8988T (cell line): ENCODE measurements around the gene CAB39.
"Not testable (repeated sequence)": the region's sequence is repeated elsewhere in the genome, so short reads cannot be mapped to it uniquely, and the experiment has no call there.

ENCODE experiments used
- DNase-seq: peaks from one replicate; pipeline ENCODE4 v3.0.0; 2011

Gene CAB39

DNA sequence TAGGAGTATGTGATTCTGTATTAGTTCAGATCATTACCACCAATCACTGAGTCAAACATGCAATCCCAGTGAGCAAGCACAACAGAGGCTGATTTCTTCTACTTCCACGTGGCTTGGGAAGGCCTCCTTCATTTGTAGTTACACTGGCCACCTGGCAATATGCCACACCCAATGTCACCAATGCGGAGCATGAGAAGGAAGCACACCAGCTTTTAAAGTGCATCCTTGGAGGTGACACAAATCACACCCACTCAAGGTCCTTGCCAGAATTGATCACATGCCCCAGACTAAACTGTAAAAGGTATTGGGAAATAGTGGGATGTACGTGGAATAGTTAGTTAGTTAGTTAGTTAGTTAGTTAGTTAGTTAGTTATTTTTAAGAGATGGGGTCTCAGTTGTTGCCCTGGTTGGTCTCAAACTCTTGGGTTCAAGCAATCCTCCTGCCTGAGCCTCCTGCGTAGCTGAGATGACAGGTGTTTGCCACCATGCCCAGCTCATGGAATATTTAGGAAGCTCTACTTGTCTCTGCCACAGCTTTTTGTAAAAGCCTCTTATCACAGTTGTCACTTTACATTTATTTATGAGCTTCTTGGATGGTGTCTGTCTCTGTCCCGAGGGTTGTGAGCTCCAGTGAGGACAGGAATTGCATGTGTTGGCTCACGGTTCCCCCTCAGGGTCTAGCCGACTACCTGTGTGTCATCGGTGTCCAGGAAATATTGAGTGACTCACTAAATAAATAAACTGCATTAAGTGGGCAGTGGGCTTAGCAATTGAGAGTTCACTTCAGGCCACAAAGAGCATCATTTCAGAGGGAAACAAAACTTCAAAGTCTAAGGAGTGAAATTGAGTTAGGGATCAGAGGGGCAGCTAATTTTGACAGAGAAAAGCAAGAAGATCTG is 28.1 kb upstream of the CAB39 start:
- peak; percentile 41 for DNase-seq

- DNase-seq = no peak
Observed at GRCh38 chr2:230685178-230685577, 27.5 kb upstream of the CAB39 start.

- DNase-seq = no peak
Observed at GRCh38 chr2:230687498-230687897, 25.1 kb upstream of the CAB39 start.

DNA sequence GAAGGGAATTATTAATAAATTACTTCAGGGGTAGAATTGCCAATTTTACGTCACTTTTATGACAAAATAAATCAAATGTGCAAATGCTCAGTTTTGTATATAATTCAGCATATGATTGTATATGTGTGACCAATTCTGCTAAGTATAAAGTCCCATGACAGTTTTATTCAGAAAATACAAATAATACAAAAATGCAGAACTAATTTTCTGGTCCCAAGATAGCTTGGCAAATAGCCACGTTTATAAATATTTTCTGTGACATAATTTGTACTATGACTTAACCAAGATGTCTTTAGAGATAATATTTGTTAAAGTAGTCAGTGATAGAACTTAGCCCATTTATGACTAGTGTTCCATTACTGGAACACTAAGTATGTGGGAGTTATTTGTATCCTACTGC is 24.2 kb upstream of the CAB39 start:
- no peak for DNase-seq

- DNase-seq = no peak
Observed at GRCh38 chr2:230690439-230690838, 22.2 kb upstream of the CAB39 start.

DNA sequence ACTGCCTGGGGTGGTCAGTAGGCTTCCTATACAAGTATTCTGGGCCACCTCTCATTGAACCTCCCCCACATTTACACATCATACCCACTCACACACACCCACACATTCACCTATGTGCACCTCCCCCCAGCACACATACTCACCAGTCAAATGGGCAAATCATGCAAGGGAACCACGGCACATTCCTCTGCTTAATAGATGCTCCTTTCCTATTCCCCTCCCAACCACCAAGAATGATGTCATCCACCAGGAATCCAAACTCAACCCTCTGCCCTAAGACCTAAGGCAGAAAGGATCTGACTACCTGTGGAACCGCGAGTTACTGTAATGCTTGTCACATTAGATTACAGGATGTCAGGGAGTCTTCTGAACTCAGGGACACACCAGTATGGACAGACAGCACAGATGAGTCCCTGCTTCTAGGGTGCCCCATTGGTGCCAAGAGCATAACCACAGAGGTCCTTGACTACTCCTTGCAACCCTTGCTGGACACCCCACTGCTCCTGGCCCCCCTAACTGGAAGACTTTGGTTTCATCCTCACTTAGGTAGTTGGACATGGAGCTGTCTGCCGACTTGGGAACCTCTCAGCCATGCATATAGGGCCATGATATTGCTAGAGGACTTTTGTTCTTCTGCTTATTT is 21.5 kb upstream of the CAB39 start:
- DNase-seq = peak; percentile 37

- no peak for DNase-seq
Observed at GRCh38 chr2:230692760-230693159, 19.9 kb upstream of the CAB39 start.

GRCh38 chr2:230693411-230693810 is 19.2 kb upstream of the CAB39 start:
- no peak for DNase-seq

DNA sequence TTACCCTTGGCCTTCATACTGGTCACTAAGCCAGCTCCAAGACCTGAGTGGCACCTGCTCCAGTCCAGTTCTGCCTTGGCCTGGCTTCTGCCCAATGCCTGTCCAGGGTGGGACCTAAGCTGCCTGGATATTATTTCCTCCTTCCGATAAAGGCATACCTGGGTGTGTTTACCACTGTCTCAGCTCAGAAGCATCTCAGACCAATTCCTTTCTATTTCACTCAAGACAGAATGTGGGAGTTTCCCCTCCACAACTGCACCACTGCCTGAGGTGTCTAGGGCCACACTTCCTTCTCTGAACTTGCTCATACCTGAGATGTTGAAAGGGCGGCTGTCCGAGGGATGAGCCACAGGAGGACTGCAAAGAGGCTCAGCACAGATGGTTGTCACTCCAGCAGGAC is 18.4 kb upstream of the CAB39 start:
- DNase-seq = no peak

DNA sequence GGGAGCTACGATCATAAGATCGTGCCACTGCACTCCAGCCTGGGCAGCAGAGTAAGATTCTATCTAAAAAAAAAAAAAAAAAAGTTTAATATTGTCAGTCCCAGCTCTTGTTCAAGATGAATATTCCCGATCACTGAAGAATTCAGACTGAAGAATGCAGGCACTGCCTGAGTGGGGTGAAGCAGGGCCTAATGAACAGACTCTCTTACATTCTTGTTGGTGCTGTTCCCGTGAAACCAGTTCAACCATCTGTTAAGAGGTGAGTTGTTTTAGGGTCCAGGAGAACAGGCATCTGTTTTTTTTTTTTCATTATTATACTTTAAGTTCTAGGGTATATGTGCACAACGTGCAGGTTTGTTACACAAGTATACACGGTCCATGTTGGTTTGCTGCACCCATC is 17.1 kb upstream of the CAB39 start:
- DNase-seq = no peak

DNA sequence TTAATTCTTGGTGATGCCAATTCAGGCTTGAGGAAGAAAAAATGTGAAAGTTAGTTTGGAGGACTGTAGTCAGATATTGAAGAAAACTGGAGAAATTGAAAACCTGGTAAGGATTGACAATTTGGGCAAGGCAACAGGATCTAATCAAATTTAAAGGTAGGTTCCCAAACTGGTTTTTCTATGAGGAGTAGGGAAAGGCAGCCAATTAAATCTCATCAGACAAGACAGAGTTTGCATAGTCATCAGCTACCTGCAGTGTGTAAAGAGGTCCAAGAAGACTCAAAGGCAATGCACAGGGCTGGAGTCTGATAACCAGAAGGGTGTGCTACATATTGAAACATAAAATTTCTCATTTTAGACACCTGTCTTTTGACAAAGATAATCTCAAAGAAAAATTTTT is 16.0 kb upstream of the CAB39 start:
- no peak for DNase-seq

- no peak for DNase-seq
Observed at GRCh38 chr2:230697676-230698075, 15.0 kb upstream of the CAB39 start.

DNA sequence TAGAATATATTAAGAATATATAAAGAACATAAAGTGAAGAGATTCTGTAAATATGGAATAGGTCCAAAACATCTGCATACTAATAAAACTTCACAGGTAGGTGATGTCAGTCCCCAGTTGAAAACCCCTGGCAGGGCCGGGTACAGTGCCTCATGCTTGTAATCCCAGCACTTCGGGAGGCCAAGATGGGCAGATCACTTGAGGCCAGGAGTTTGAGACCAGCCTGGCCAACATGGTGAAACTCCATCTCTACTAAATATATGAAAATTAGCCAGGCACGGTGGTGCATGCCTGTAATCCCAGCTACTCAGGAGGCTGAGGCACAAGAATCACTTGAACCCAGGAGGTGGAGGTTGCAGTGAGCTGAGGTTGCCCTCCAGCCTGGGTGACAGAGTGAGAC is 13.9 kb upstream of the CAB39 start:
- not testable (repeated sequence) for DNase-seq

- no peak for DNase-seq
Observed at GRCh38 chr2:230700447-230700846, 12.2 kb upstream of the CAB39 start.

- no peak for DNase-seq
Observed at GRCh38 chr2:230701308-230701707, 11.3 kb upstream of the CAB39 start.

DNA sequence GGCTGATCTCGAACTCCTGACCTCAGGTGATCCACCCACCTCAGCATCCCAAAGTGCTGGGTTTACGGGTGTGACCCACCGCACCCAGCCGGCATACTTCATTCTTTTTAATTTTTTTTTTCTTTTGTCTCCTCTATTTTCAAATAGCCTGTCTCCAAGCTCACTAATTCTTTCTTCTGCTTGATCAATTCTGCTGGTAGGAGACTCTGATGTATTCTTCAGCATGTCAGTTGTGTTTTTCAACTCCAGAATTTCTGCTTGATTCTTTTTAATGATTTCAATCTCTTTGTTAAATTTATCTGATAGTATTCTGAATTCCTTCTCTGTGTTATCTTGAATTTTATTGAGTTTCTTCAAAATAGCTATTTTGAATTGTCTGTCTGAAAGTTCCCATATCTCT is 10.2 kb upstream of the CAB39 start:
- not testable (repeated sequence) for DNase-seq

DNA sequence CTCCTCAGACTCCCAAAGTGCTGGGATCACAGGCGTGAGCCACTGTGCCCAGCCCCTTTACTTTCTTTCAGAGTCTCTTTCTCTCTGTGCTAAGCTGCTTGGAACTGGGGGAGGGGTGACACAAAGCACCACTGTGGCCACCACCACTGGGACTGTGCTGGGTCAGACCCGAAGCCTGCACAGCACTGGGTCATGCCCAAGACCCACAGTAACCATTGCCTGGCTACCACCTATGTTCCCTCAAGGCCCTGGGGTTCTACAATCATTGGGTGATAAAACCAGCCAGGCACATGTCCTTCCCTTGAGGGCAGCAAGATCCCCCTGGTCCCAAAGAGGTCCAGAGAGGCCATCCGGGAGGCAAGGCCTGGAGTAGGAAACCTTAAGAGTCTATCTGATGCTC is 9.1 kb upstream of the CAB39 start:
- no peak for DNase-seq

DNA sequence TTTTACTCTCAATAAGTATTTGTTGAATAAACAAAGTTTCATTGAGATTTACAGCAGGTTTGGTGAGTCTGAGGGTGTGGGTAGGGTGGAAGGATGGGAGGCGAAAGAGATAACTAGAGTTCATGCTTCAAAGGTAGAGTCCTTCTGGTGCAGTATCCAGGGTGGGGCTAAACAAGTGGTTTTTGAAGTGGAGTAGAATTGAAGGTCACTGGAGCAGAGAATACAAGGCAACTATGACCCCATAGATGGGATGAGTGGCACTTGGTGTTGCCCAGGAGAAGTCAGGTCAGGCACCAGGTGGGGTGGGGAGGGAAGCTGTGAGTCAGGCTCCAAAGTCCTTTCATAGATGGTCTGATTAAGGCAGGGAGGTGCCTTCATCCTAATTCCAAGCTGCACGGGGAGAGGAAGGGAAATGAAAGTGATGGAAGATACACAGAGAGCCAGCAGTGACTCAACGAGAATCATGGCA is 6.6 kb upstream of the CAB39 start:
- DNase-seq = no peak

- DNase-seq = no peak
Observed at GRCh38 chr2:230706966-230707365, 5.7 kb upstream of the CAB39 start.

- DNase-seq = no peak
Observed at GRCh38 chr2:230708204-230708603, 4.4 kb upstream of the CAB39 start.

DNA sequence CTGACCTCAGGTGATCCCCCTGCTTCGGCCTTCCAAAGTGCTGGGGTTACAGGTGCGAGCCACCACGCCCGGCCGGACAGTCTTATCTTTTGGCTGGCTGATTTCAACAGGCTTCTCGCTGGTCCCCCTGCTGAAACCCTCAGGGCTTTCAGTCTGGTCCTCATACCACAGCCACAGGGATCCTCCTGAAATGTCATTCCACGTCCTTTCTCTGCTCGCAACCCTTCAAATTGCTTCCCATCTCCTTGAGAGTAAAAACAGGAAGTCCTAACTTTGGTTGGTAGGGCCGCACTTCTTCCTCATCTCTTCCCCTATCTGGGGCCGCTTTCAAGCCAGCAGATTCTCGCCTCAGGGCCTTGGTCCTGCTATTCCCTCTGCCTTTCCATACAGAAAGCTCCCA is 1.4 kb upstream of the CAB39 start:
- no peak for DNase-seq

DNA sequence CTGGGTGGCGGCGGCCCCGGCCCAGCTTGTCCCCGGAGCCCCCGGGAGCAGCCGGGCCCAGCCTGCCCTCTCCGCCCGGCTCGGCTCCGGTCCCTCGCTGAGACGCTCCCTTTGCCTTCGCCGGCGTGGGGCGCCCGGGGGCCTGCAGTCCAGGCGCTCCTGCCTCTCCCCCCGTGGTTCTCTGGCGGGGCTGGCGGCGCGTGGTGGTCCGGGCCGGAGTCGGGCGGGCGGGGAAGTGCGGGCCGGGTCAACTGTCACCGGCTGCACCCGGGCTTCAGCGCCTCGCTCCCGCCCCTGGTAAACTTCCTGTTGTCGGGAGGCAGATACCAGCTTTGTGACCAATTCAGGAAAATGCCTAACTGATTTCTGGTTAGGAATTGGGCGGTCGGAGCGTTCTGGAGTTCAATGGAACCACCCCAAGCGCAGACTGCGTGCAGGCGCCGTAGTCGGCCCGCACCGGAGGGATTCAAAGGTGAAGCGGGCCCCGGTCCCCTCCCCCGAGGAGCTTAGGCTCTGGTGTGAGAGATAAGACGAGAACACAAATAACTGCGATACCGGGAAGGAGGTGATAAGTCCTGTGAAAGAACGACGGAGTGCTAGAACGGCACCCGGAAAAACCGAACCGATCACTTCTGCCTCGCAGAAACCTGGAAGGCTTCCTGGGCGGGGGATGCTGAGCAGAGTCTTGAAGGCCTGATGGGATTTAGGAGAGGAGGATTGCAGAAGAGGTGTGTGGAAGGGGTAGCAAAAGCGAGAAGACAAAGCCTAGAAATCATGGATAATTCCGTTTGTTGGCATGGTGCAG is 891 bp downstream of the CAB39 start:
- DNase-seq = no peak

GRCh38 chr2:230714136-230714480 is 1.5 kb downstream of the CAB39 start:
- no peak for DNase-seq

DNA sequence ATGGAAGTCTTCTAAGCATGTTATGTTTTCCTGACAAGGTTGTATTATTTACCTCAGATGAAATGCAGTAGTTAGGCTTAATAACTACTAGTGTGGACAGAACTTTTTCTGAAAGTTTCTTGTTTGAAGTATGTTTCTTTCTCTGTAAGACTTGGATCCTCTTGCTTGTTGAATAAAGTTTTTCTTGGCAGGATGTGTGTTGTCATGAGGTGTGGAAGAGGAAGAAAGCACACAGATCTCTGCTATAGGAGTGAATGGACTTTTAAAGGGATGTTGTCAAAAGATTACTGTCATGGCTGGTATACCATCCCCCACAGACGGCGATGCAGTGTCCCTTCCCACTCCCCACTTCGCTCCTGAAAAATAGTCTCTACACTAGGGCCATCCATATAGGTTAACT is 2.6 kb downstream of the CAB39 start:
- no peak for DNase-seq
